Nephron progenitor cell (in vitro differentiated cells): ENCODE measurements around the gene GAS1.
A peak's percentile ranks its signal among the peaks of the same experiment; 100 is the strongest.

Experiments
- DNase-seq: peaks from one replicate; pipeline ENCODE4 v3.0.0; 2021
- H3K27ac Mint-ChIP-seq: 2 replicates; pipeline ENCODE4 v1.8.0; 2021; ENCODE audit warnings: mild to moderate bottlenecking, moderate library complexity, mixed read lengths
- H3K27me3 Mint-ChIP-seq: 2 replicates; pipeline ENCODE4 v1.8.0; 2021; ENCODE audit warnings: mild to moderate bottlenecking, low read depth, mixed read lengths; ENCODE audit not compliant: poor library complexity
- H3K36me3 Mint-ChIP-seq: 2 replicates; pipeline ENCODE4 v1.8.0; 2021; ENCODE audit warnings: low read depth, mixed read lengths
- H3K4me1 Mint-ChIP-seq: 2 replicates; pipeline ENCODE4 v1.8.0; 2021; ENCODE audit warnings: mixed read lengths
- H3K4me3 Mint-ChIP-seq: 2 replicates; pipeline ENCODE4 v1.8.0; 2021; ENCODE audit warnings: mild to moderate bottlenecking, moderate library complexity, mixed read lengths
- H3K9me3 Mint-ChIP-seq: 2 replicates; pipeline ENCODE4 v1.8.0; 2021; ENCODE audit warnings: mild to moderate bottlenecking, moderate library complexity, mixed read lengths
- CTCF ChIP-seq: fragments of 200-600 bp; sonication (generic); IDR thresholded peaks from 2 replicates; pipeline ENCODE4 v1.5.0; 2021; ENCODE audit warnings: antibody characterized with exemption

Gene GAS1

GRCh38 chr9:86946201-86947145, 833 bp downstream of the GAS1 start:
- H3K4me3 Mint-ChIP-seq: peak overlapping the region; percentile 87

GRCh38 chr9:86945728-86946200, 1.5 kb downstream of the GAS1 start:
- peaks cover 57% of the 10 kb centered on the region for H3K4me1 Mint-ChIP-seq
- H3K9me3 Mint-ChIP-seq: peaks cover 11% of the 10 kb centered on the region
- TF ChIP-seq CTCF: no peak
- peak overlapping the region; percentile 100 for H3K4me3 Mint-ChIP-seq
- H3K36me3 Mint-ChIP-seq: peaks cover 22% of the 10 kb centered on the region
- peak overlapping the region; percentile 90 for H3K27ac Mint-ChIP-seq
- no peaks in the 10 kb centered on the region for H3K27me3 Mint-ChIP-seq
- peak; percentile 39 for DNase-seq

More at GRCh38 chr9:86946201-86947145, 833 bp downstream of the GAS1 start:
- H3K27me3 Mint-ChIP-seq: no peaks in the 10 kb centered on the region
- peaks cover 18% of the 10 kb centered on the region for H3K9me3 Mint-ChIP-seq
- peaks cover 29% of the 10 kb centered on the region for H3K36me3 Mint-ChIP-seq
- TF ChIP-seq CTCF: no peak
- peaks cover 50% of the 10 kb centered on the region for H3K4me1 Mint-ChIP-seq
- H3K27ac Mint-ChIP-seq: peak overlapping the region; percentile 93
- DNase-seq: peak; percentile 60

- Mint-ChIP-seq H3K36me3 (peaks cover 15% of the 10 kb centered on the region), H3K4me1 (peaks cover 58% of the 10 kb centered on the region), H3K27me3 (no peaks in the 10 kb centered on the region), H3K9me3 (peaks cover 4% of the 10 kb centered on the region), H3K27ac (peak overlapping the region; percentile 99), H3K4me3 (peak overlapping the region; percentile 100)
- DNase-seq: no peak
- TF ChIP-seq CTCF: no peak
These were observed 2.2 kb downstream of the GAS1 start for GRCh38 chr9:86944796-86945727.

GRCh38 chr9:86943201-86944113, 3.8 kb downstream of the GAS1 start:
- DNase-seq: peak; percentile 26
- Mint-ChIP-seq H3K4me1 (peaks cover 58% of the 10 kb centered on the region), H3K27ac (peak overlapping the region; percentile 98), H3K9me3 (peaks cover 10% of the 10 kb centered on the region), H3K27me3 (peaks cover 6% of the 10 kb centered on the region), H3K4me3 (peak overlapping the region; percentile 100), H3K36me3 (peaks cover 18% of the 10 kb centered on the region)
- no peak for TF ChIP-seq CTCF
